ENCODE measurements around the gene FNTB.
"Not testable (repeated sequence)": the region's sequence is repeated elsewhere in the genome, so short reads cannot be mapped to it uniquely, and the experiment has no call there.

Gene FNTB

GRCh38 chr14:65019944-65020566 lies 33.4 kb downstream of the FNTB start:
- no peak for DNase-seq

- DNase-seq, result no peak
Measured at GRCh38 chr14:65024957-65025356, 38.3 kb downstream of the FNTB start.

DNA sequence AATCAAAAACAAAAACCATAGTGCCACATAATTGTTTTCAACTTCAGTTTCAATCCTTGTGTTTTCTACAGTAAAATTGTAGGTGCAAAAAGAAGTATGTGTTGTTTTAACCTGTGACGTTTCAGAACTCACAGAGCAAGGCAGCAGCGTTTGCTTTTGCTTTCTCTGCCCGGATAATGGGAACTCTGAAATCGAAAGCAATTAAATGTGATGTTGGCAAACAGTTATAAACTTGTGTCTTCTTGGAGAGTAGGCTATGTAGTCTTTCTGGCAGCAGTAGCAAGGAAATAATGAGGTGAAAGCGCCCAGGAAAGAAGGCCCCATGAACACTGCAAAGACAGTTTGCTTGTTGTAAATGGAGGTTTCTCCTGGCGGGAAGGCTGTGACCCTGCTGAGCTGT lies 39.1 kb downstream of the FNTB start:
- no peak for DNase-seq

GRCh38 chr14:65026526-65026925 lies 39.8 kb downstream of the FNTB start:
- no peak for DNase-seq

GRCh38 chr14:65027127-65027799 lies 40.6 kb downstream of the FNTB start:
- no peak for DNase-seq

DNA sequence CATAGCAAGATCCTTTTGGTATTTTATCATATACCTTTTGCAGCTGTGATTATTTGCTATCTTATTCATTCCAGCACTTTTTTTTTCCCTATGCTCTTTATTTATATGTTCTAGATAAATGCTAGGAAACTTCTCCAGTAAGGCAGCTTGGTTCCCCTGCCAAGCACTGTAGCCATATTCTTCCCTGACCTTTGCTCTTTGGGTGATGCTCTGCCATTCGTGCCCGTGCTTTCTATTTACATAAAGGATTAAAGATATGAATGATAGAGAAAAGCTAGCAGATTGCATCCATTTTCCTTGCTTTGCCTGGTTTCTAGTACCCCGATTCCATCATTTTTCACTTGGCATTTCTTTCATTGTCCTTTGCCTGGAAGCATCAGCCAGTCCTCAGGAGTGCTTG lies 42.2 kb downstream of the FNTB start:
- no peak for DNase-seq

- DNase-seq, result not testable (repeated sequence)
Measured at GRCh38 chr14:65031321-65031720, 44.6 kb downstream of the FNTB start.

GRCh38 chr14:65032319-65032718 lies 45.6 kb downstream of the FNTB start:
- DNase-seq, result no peak

DNA sequence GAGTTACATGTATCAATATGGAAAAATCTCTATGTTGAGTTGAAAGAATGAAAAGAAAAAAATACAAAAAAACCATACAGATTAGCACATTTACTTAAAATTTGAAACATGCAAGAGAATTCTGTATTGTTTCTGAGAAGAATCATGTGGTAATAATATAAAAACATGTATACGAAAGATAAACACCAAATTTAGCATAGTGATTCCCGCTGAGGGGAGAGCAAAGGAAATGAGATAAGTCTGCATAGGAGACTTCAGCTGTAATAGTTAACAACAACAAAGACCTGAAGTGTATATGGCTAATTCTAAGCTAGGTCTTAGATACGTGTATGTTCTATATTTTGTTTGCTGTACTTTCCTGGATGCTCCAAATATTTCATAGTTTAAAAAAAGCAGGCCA lies 46.5 kb downstream of the FNTB start:
- no peak for DNase-seq

DNA sequence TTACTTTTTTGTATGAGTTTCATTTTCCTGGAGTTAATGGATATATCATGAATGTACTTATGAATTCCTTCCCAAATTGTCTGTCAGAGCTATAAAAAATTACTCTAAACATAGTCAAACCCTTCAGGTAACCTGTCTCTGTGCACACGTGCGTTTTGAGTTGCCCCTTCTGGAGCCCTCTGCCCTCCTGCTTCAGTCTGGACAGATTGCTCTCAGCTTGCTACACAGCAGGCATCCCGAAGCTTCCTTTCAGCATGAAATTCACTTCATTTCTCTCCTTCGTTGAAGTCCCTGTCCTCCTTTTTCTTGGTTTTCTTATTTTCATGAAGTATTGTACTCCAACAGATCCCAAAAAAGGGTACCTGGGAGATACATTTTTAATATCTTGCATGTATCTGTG lies 47.3 kb downstream of the FNTB start:
- no peak for DNase-seq

- no peak for DNase-seq
Measured at GRCh38 chr14:65035049-65035448, 48.4 kb downstream of the FNTB start.

GRCh38 chr14:65038966-65039365 lies 52.3 kb downstream of the FNTB start:
- no peak for DNase-seq

DNA sequence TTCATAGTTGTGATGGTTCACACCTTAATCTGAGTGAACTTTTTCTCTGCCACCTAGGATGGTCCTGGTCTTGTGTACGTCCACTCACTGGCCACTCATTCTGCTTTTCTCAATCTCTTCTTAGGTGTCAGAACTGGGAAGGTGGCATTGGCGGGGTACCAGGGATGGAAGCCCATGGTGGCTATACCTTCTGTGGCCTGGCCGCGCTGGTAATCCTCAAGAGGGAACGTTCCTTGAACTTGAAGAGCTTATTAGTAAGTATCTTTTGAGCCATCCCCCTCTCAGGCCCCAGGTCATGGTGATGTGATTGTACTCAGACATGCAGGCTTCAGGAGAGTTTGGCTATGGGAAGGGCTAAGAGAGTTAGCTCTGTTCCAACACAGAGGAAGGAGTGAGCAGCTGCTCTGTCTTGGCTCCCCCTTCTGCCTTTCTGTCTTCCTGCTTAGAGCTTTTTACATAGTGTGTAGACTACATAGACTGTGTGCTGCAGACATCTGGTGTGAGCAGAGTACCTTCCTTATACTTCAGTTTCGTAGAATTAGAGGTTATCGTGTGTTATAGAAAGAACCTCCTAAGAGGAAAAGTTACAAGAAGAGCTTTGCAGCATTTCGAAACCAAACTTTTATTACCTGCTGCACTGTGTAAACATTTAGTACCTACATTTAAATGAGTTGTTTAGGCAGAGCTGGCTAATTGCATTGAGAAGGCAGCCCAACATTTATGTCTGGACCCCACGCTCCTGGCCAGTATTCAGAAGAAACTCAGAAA lies 54.2 kb downstream of the FNTB start:
- DNase-seq, result no peak

DNA sequence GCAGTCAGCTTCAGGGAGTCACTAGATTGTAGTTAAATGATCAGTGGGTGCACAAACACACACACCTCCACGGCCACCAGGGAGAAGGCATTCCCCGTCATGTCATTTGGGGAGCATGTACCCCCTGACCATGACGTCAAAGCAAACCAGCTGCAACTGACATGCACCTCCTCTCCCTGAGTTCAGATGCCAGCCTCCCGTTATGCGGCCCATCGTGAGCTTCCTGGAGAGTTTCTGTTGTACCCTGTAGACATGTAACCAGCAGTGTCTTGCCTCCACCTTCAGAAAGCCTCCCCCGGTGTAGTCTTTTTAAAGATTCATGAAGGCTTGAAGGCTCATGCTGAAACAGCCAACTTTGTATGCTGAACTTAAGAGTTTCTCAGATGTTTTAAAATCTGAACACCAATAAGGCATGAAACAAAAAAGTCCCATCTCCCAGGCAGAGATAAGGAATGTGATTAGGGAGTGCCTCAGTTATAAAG lies 54.8 kb downstream of the FNTB start:
- no peak for DNase-seq

- DNase-seq, result no peak
Measured at GRCh38 chr14:65042296-65042695, 55.6 kb downstream of the FNTB start.

DNA sequence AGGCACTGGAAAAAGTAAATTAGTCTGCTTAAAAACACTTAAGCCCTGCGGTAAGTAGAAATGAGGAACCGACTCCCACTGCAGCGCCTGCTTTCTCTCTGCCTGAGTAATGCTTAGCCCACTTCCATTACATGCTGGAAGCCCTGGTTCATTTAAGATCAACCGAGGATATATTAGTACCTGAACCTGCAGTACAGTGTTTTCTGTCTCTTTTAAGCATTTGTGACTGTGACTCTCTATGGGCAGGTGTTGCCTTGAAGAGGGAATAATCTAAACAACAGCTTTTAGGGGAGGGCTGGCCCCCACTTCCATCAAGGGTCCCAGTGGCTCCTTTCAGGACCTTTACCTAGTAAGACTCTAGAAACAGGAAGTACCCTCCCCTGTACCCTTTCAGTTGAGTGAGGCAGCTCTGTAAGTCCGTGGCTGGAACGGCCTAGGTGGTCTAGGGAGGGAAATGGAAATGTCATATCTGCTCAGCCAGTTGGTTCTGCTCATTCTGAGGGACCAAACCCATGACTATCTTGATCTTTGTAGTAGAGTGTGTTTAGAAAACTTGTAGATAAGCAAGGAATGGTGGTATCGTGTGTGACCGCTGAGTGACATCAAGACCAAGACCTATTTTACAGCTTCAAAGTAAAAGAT lies 56.2 kb downstream of the FNTB start:
- no peak for DNase-seq

GRCh38 chr14:65043893-65044595 lies 57.3 kb downstream of the FNTB start:
- no peak for DNase-seq

- DNase-seq, result no peak
Measured at GRCh38 chr14:65044596-65044959, 57.9 kb downstream of the FNTB start.

GRCh38 chr14:65045006-65045405 lies 58.3 kb downstream of the FNTB start:
- DNase-seq, result no peak

DNA sequence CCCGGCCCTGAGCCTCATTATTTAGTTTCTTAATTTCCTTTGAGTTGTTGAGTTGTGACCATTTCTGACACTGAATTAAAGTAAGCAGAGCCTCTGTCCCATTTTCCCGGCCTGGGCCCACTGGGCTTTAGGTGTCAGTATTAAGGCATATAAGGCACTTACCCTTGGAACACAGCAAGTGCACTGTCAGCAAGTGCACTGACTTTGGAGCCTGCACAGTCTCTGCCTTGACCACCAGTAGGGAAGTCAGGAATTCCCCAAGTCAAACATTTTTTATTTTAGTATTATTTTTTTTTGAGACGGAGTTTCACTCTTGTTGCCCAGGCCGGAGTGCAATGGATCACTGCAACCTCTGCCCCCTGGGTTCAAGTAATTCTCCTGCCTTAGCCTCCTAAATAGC lies 59.0 kb downstream of the FNTB start:
- no peak for DNase-seq

DNA sequence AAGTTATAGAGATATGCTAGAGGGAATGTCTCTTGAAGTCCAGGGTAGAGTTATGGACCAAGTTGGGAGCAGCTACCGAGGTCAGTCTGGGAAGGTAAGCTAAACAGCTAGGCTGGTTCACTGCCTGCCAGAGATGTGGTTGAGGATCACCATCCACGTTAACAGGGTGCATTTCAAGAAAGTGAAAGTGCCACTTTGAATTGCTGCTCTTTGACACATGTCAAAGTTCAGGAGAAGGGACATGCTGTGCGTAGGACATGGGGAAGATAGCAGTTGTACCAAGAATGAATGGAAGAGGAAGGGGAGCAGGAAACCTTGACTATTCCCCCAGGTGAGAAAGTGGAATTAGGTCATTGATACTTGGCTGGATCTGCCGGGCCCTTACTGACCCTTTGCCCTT lies 66.1 kb downstream of the FNTB start:
- DNase-seq, result no peak

- DNase-seq, result no peak
Measured at GRCh38 chr14:65053466-65053865, 66.8 kb downstream of the FNTB start.

GRCh38 chr14:65054471-65055085 lies 67.9 kb downstream of the FNTB start:
- no peak for DNase-seq
